ENCODE results near the gene ZNF462. TPM values are rescaled to one million over a fixed set of nuclear protein-coding genes. Genes with fewer than 3 reads are reported as not detected.

ZNF462 gene
- total and polyA plus RNA-seq, 2 of the 4 experiments (the other 2 are of a cell fraction) = 6.1 to 18.8 TPM

DNA sequence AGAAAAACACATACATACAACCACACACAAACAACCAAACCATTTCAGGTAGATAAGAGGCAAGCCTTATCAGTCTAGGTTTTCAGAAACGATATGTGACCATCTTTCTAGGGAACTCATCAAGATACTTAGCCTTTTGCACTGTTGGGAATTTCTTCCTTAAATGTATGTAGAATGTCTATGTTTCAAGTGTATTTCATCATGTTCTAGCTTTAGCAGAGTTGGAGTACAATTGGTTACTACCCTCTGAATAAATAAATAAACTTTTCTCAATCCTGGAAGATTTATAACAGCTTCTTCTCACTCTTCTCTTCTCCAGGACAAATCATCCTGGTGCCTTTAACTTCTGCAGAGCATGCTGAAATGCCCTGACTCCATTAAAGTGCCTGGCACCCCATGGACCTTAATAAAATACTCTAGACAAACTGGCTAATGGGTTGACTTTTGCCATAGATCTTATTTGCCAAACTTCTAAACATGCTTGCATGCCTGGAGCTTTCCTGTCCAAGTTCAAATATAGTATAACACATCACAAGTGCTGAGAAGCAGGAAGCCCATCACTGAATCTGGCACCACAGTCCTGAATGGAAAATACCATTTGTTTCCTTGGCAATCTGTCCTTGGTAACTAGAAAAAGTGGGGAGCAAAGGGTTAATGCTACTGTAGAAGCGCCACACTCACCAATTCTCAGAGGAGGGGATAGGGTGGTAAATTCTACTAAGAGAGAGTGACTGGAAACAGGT is 33.1 kb upstream of the ZNF462 start:
- TF ChIP-seq MAFK (IDR thresholded peaks at IDR 0.05; ENCODE audit: low read depth, low read length) (no peak), POLR2A (IDR thresholded peaks at IDR 0.05; ENCODE audit: low read depth, low read length) (no peak), RFX5 (IDR thresholded peaks at IDR 0.05; ENCODE audit: low read depth, low read length) (no peak), CHD1 (IDR thresholded peaks at IDR 0.05; ENCODE audit: low read depth, low read length) (no peak), USF2 (IDR thresholded peaks at IDR 0.05; ENCODE audit: low read depth, low read length) (no peak), CTCF (conservative IDR thresholded peaks at IDR 0.05; ENCODE audit: low read depth, low read length) (no peak), CEBPB (IDR thresholded peaks at IDR 0.05; ENCODE audit: low read depth, low read length) (no peak), RCOR1 (IDR thresholded peaks at IDR 0.05; ENCODE audit: insufficient replicate concordance, low read length) (no peak), NFE2L2 (IDR thresholded peaks at IDR 0.05; ENCODE audit: low read depth, low read length) (no peak), MXI1 (IDR thresholded peaks at IDR 0.05; ENCODE audit: borderline replicate concordance, low read depth, low read length) (no peak), BHLHE40 (IDR thresholded peaks at IDR 0.05; ENCODE audit: low read depth, low read length) (no peak), MAZ (IDR thresholded peaks at IDR 0.05; ENCODE audit: borderline replicate concordance, low read depth, low read length) (no peak), SMC3 (IDR thresholded peaks at IDR 0.05; ENCODE audit: low read depth, low read length) (no peak), FOS (IDR thresholded peaks at IDR 0.05; ENCODE audit: low read depth, low read length) (no peak), RAD21 (IDR thresholded peaks at IDR 0.05; ENCODE audit: low read length) (no peak)
- TF ChIP-seq, protein P1, sequence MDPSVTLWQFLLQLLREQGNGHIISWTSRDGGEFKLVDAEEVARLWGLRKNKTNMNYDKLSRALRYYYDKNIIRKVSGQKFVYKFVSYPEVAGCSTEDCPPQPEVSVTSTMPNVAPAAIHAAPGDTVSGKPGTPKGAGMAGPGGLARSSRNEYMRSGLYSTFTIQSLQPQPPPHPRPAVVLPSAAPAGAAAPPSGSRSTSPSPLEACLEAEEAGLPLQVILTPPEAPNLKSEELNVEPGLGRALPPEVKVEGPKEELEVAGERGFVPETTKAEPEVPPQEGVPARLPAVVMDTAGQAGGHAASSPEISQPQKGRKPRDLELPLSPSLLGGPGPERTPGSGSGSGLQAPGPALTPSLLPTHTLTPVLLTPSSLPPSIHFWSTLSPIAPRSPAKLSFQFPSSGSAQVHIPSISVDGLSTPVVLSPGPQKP (IDR thresholded peaks at IDR 0.05; ENCODE audit: borderline replicate concordance, low read depth, low read length) = no peak
- no peak overlapping the region for H3K23ac ChIP-seq (ENCODE audit: low read depth, low read length)
- H3K4me3 ChIP-seq (ENCODE audit: insufficient read depth, low read depth, low read length) = no peak overlapping the region
- no peak overlapping the region for H3K14ac ChIP-seq (replicated peaks; ENCODE audit: low read depth, low read length)
- no peak overlapping the region for H2AK9ac ChIP-seq (replicated peaks; ENCODE audit: low read depth, low read length, poor library complexity)
- in situ Hi-C loops (cut with MboI; ENCODE audit: low sequenced_read_pairs) (no loop called here), dilution Hi-C loops (cut with HindIII; ENCODE audit: low sequenced_read_pairs, unreplicated experiment) (no loop called here), intact Hi-C loops (cut with micrococcal nuclease) (no loop called here)
- no peaks in the 10 kb centered on the region for H3K79me1 ChIP-seq (ENCODE audit: low read depth in 1 of 2, low read length in 2 of 2)
- H4K8ac ChIP-seq (ENCODE audit: low read depth in 2 of 2, low read length in 2 of 2) = no peak overlapping the region
- no peaks in the 10 kb centered on the region for H3K36me3 ChIP-seq (ENCODE audit: control insufficient read depth, insufficient read depth, low read length)
- DNase-seq (no peak), ATAC-seq (ENCODE audit: low read depth) (no peak)
- H3K27ac ChIP-seq (ENCODE audit: insufficient read depth, low read length) = no peak overlapping the region
- H4K5ac ChIP-seq (ENCODE audit: low read depth, low read length) = no peak overlapping the region
- POLR2A ChIA-PET (ENCODE audit: unreplicated experiment) = no interaction called here
- H3K9ac ChIP-seq (ENCODE audit: low read depth, low read length) = no peak overlapping the region
- no peak overlapping the region for H2BK20ac ChIP-seq (ENCODE audit: low read depth, low read length)
- H3K9me3 ChIP-seq (ENCODE audit: control insufficient read depth, insufficient read depth, low read length) = no peaks in the 10 kb centered on the region
- no peaks in the 10 kb centered on the region for H4K20me1 ChIP-seq (ENCODE audit: insufficient read depth, low read length)
- no peak overlapping the region for H3K18ac ChIP-seq (ENCODE audit: low read depth, low read length)
- no peak overlapping the region for H3K4me2 ChIP-seq (ENCODE audit: low read depth, low read length)
- no peak overlapping the region for H2AK5ac ChIP-seq (ENCODE audit: low read depth, low read length)
- no peak overlapping the region for H2BK120ac ChIP-seq (ENCODE audit: low read depth, low read length)
- WGBS, 2 experiments (ENCODE audit: extremely low coverage in 2 of 2, insufficient read length in 1 of 2) = no CpG with 5 or more reads among the region's 2 CpGs
- H3K56ac ChIP-seq (ENCODE audit: extremely low read depth, insufficient read depth, low read length) = no peak overlapping the region
- CTCF ChIA-PET = no interaction called here
- no peak overlapping the region for H2AFZ ChIP-seq (replicated peaks; ENCODE audit: low read length, poor library complexity)
- no peak overlapping the region for H2BK15ac ChIP-seq (ENCODE audit: low read depth, low read length)
- H3K9me1 ChIP-seq (ENCODE audit: insufficient read depth, low read length) = no peaks in the 10 kb centered on the region
- H4K91ac ChIP-seq (ENCODE audit: insufficient read depth, low read depth, low read length) = no peak overlapping the region
- BruUV-seq (replicated peaks) = no TSS peak
- no peaks in the 10 kb centered on the region; the same call in 1 of the 2 replicates for H3K27me3 ChIP-seq (ENCODE audit: control insufficient read depth, insufficient read depth, low read length)
- no peaks in the 10 kb centered on the region for H3K4me1 ChIP-seq (ENCODE audit: control insufficient read depth, insufficient read depth, low read length)
- no peak overlapping the region for H3K4ac ChIP-seq (ENCODE audit: low read depth, low read length)
- H2BK5ac ChIP-seq (ENCODE audit: low read depth, low read length, poor library complexity, severe bottlenecking) = no peak overlapping the region
